SK-N-SH treated with all-trans-retinoic acid at 6 μM for 48 hours (cell line): Measurements from ENCODE around the gene EXD2.

Experiments used
- ATAC-seq: fragments of 200-7000 bp; cut with Tn5 transposase; 3 replicates; pipeline ENCODE4 v1.9.1; 2020; ENCODE audit warnings: mild to moderate bottlenecking, moderate library complexity
- ARNTL ChIP-seq: fragments of 450-650 bp; formaldehyde crosslinking; IDR thresholded peaks from 2 replicates; pipeline ENCODE4 v1.5.0; 2020; ENCODE audit warnings: low read depth, mild to moderate bottlenecking, moderate library complexity, borderline replicate concordance
- CREB5 ChIP-seq: fragments of 250-450 bp; sonication (Bioruptor Pico); IDR thresholded peaks from 2 replicates; pipeline ENCODE4 v1.5.1; 2020; ENCODE audit warnings: low read depth, mild to moderate bottlenecking, moderate library complexity
- CSDC2 ChIP-seq: fragments of 250-450 bp; sonication (Bioruptor Pico); IDR thresholded peaks from 2 replicates; pipeline ENCODE4 v1.5.0; 2020; ENCODE audit warnings: mild to moderate bottlenecking, moderate library complexity
- ESRRG ChIP-seq: fragments of 250-450 bp; sonication (Bioruptor Pico); IDR thresholded peaks from 2 replicates; pipeline ENCODE4 v1.6.1; 2021; ENCODE audit warnings: mild to moderate bottlenecking
- GLIS3 ChIP-seq: fragments of 250-450 bp; sonication (Bioruptor Pico); IDR thresholded peaks from 2 replicates; pipeline ENCODE4 v1.5.0; 2020; ENCODE audit warnings: mild to moderate bottlenecking, moderate library complexity
- ISL1 ChIP-seq: fragments of 250-450 bp; sonication (Bioruptor Pico); IDR thresholded peaks from 2 replicates; pipeline ENCODE4 v2.1.2; 2022; ENCODE audit warnings: mild to moderate bottlenecking, moderate library complexity
- OSR1 ChIP-seq: fragments of 250-450 bp; sonication (Bioruptor Pico); IDR thresholded peaks from 2 replicates; pipeline ENCODE4 v1.8.0; 2022; ENCODE audit warnings: moderate library complexity, mild to moderate bottlenecking, inconsistent platforms
- RARB ChIP-seq: fragments of 250-450 bp; sonication (Bioruptor Pico); IDR thresholded peaks from 2 replicates; pipeline ENCODE4 v1.8.0; 2021; ENCODE audit warnings: mild to moderate bottlenecking, moderate library complexity
- SNAI2 ChIP-seq: fragments of 250-450 bp; sonication (Bioruptor Pico); IDR thresholded peaks from 2 replicates; pipeline ENCODE4 v1.5.0; 2020; ENCODE audit warnings: mild to moderate bottlenecking, moderate library complexity
- TCF4 ChIP-seq: fragments of 250-450 bp; sonication (Bioruptor Pico); IDR thresholded peaks from 2 replicates; pipeline ENCODE4 v1.8.0; 2021; ENCODE audit warnings: mild to moderate bottlenecking, moderate library complexity, borderline replicate concordance
- TOX ChIP-seq: fragments of 250-450 bp; sonication (Bioruptor Pico); IDR thresholded peaks from 2 replicates; pipeline ENCODE4 v1.8.0; 2021; ENCODE audit warnings: mild to moderate bottlenecking, moderate library complexity, borderline replicate concordance
- TSHZ2 ChIP-seq: fragments of 250-450 bp; sonication (Bioruptor Pico); IDR thresholded peaks from 2 replicates; pipeline ENCODE4 v1.5.0; 2020; ENCODE audit warnings: mild to moderate bottlenecking, moderate library complexity
- ZFP3 ChIP-seq: fragments of 250-450 bp; sonication (Bioruptor Pico); IDR thresholded peaks from 2 replicates; pipeline ENCODE4 v1.5.0; 2020; ENCODE audit warnings: mild to moderate bottlenecking, moderate library complexity
- ZFP30 ChIP-seq: fragments of 450-650 bp; formaldehyde crosslinking; IDR thresholded peaks from 2 replicates; pipeline ENCODE4 v1.5.0; 2022; ENCODE audit warnings: mild to moderate bottlenecking, moderate library complexity
- ZNF565 ChIP-seq: fragments of 450-650 bp; formaldehyde crosslinking; conservative IDR thresholded peaks from 2 replicates; pipeline ENCODE4 v1.5.0; 2020; ENCODE audit warnings: low read depth, mild to moderate bottlenecking, moderate library complexity
- ZNF8 ChIP-seq: fragments of 450-650 bp; formaldehyde crosslinking; IDR thresholded peaks from 2 replicates; pipeline ENCODE4 v1.5.0; 2020; ENCODE audit warnings: mild to moderate bottlenecking, moderate library complexity
- TF ChIP-seq, protein P1 (sequence below): fragments of 250-450 bp; sonication (Bioruptor Pico); IDR thresholded peaks from 2 replicates; pipeline ENCODE4 v1.5.1; 2021; ENCODE audit warnings: mild to moderate bottlenecking, moderate library complexity
- TF ChIP-seq, protein P2 (sequence below): fragments of 250-450 bp; sonication (Bioruptor Pico); IDR thresholded peaks from 2 replicates; pipeline ENCODE4 v1.8.0; 2020; ENCODE audit warnings: mild to moderate bottlenecking, moderate library complexity, borderline replicate concordance

Gene EXD2

DNA sequence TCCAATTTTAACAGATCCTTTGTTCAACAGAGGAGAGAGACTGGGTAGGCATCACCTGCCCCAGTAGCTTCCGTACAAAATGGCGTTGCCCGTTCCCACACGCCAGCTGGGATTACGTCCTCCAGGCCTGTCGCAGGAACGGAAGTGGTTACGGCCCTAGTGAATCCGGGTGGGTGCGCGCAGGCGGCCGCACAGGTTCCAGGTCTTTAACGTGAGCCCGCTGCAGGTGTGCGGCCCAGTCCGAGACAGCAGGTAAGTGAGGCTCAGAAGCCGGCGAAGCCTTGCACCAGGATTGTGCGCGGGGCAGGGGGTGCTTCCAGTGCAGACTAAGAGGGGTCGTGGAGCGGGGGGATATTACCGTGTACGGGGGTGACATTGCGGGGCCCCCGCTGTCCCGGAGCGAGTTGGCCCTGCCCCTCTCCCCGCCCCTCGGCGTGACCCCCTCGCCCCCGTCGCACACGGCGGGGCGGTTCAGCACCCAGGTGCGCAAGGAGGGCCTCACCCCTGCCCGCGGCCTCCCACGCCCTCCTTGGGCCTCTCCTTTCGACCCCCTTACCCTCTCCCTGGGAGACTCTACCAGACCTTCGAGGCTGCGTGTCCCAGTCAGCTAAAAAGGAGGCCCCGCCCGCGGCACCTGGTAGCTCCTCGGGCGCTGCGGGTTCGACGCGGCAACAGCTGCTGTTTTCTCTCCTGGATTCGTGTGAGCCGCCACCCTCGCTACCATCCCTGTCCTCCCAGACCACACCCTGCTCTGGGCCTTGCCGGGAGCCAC lies at the start of gene EXD2:
TSS of gene EXD2 (plus strand) at position 159 of the 772 bp plus-strand sequence. CDS start 17,973 bp downstream, outside the sequence.
- TF ChIP-seq TSHZ2 (CRISPR knock-in tag) = peak; percentile 63; the same call in 1 of the 2 replicates
- no peak for TF ChIP-seq CSDC2 (CRISPR knock-in tag)
- peak; percentile 99 for ATAC-seq

- no peak for ATAC-seq
- TF ChIP-seq, protein P1, sequence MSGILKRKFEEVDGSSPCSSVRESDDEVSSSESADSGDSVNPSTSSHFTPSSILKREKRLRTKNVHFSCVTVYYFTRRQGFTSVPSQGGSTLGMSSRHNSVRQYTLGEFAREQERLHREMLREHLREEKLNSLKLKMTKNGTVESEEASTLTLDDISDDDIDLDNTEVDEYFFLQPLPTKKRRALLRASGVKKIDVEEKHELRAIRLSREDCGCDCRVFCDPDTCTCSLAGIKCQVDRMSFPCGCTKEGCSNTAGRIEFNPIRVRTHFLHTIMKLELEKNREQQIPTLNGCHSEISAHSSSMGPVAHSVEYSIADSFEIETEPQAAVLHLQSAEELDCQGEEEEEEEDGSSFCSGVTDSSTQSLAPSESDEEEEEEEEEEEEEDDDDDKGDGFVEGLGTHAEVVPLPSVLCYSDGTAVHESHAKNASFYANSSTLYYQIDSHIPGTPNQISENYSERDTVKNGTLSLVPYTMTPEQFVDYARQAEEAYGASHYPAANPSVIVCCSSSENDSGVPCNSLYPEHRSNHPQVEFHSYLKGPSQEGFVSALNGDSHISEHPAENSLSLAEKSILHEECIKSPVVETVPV = no peak
- TF ChIP-seq, protein P2, sequence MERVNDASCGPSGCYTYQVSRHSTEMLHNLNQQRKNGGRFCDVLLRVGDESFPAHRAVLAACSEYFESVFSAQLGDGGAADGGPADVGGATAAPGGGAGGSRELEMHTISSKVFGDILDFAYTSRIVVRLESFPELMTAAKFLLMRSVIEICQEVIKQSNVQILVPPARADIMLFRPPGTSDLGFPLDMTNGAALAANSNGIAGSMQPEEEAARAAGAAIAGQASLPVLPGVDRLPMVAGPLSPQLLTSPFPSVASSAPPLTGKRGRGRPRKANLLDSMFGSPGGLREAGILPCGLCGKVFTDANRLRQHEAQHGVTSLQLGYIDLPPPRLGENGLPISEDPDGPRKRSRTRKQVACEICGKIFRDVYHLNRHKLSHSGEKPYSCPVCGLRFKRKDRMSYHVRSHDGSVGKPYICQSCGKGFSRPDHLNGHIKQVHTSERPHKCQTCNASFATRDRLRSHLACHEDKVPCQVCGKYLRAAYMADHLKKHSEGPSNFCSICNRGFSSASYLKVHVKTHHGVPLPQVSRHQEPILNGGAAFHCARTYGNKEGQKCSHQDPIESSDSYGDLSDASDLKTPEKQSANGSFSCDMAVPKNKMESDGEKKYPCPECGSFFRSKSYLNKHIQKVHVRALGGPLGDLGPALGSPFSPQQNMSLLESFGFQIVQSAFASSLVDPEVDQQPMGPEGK (CRISPR knock-in tag) = no peak
- TF ChIP-seq, all 23 proteins: peak for 0
Observed at GRCh38 chr14:69141550-69141949, 49.7 kb upstream of the EXD2 start.

DNA sequence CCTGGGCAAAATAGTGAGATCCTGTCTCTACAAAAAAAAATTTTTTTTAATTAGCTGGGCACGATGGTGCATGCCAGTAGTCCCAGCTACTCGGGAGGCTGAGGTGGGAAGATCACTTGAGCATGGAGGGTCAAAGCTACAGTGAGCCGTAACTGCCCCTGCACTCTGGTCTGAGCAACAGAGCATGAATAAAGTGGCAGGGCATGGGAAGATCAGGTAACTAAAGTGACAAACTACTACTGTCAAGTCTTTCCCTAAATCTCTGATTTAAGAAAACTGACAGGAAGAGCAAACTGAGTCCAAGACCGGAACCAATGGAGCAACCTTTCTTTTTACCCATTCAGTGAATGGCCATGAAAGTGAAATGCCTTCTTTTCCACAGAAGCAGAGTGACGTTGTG lies 49.2 kb upstream of the EXD2 start:
- no peak for TF ChIP-seq TOX (CRISPR knock-in tag)
- TF ChIP-seq ZFP3 (CRISPR knock-in tag) = no peak
- no peak for TF ChIP-seq ZNF565 (CRISPR knock-in tag)
- TF ChIP-seq TCF4 (CRISPR knock-in tag) = no peak
- no peak for TF ChIP-seq ESRRG (CRISPR knock-in tag)
- no peak for TF ChIP-seq ARNTL (CRISPR knock-in tag)
- TF ChIP-seq SNAI2 = no peak
- no peak for TF ChIP-seq OSR1 (CRISPR knock-in tag)
- TF ChIP-seq GLIS3 (CRISPR knock-in tag) = no peak
- TF ChIP-seq, all 23 proteins: peak for 0
- ATAC-seq = no peak

DNA sequence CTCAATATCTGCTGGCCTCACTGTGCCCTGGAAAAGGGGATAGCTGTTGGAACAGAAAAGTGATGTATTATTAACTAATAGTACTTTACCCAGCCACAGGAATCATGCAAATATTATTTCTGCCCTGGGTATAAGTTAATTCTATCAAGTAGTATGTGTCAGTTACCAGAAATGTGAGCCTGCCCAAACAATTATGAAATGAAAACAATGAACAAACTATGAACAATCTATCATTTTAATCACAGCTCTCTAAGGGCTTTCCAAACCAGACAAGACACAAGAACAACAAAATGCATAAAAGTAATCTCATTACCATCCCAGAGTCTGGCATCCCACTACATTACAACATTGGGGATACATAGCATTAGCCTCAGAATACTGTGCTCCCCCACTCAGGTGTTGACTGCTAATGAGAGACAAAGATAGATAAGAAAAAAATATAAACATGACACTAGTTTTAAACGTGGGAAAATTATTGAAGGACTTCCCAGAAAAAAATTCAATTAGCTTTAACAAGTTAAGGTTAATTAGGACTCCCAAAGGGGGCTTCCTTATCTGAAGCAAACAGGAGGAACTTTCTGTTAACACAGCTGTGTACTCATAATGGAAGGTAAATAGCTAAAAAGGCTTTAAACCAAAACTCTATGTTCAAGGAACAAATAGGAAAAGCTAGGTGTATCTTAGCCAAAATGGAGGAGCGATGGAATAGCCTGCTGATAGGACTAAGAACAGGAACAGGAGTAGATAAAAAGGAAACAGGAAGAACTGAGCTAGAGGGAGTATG lies 41.6 kb upstream of the EXD2 start:
- no peak for ATAC-seq
- TF ChIP-seq ZFP30 (CRISPR knock-in tag) (no peak), ISL1 (peak; percentile 43)

DNA sequence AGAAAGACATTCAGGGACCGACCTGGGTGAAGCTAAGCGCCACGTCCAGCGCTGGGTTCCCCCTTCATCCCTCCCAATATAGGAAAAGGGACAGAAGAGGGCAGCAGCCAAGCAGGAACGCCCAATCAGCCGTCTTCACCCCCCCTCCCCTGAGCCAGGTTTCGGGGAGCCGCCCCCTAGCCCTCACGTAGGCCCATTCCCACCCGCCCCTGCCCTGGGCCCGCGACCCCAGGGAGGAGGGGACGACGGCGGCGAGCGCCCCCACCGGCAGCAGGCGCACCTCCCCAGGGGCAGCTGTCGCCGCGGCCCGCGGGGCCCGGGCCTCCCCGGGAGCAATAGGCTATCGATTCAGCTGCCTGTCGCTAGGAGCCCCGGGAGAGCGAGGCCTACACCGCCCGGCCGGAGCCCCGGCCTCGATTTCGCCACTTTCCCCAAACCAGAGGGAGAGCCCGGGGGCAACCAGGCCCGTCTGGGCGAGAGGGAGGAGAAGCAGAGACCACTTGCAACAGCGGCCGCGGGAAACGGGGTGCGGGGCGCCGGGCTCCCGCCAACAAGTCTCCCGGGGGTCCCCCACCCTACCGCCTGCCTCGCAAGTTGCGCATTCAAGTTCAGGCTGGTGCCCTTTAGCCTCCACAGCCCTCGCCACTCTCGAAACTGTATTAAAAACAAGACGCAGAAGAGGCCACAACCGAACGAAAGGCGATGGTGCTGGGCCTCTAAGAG lies 39.7 kb upstream of the EXD2 start:
- no peak for TF ChIP-seq RARB (CRISPR knock-in tag)
- 0 out of 2 replicates have a peak, but pooled peaks have one; percentile 17 for TF ChIP-seq ZNF8 (CRISPR knock-in tag)
- no peak for TF ChIP-seq CREB5 (CRISPR knock-in tag)
- no peak for TF ChIP-seq ZFP3 (CRISPR knock-in tag)
- no peak for TF ChIP-seq CSDC2 (CRISPR knock-in tag)

More for the DNA sequence above, 39.7 kb upstream of the EXD2 start:
- ATAC-seq = peak; percentile 81
